GM21737 (cell line): ENCODE measurements around the gene CCL26.

Source experiments
- ATAC-seq: cut with Tn5 transposase; IDR thresholded peaks from one replicate; pipeline ENCODE4 v1.9.1; 2021; ENCODE audit warnings: mild to moderate bottlenecking, moderate library complexity; ENCODE audit not compliant: unreplicated experiment

CCL26 gene

GRCh38 chr7:75772081-75773077, at the start of gene CCL26:
Gene CCL26 (minus strand): TSS chr7:75772211. CDS start chr7:75772176, 35 bp downstream.
- ATAC-seq: no peak

- ATAC-seq: no peak
Measured at GRCh38 chr7:75820688-75821087, 48.7 kb upstream of the CCL26 start.

- ATAC-seq: no peak
Measured at GRCh38 chr7:75819711-75820110, 47.7 kb upstream of the CCL26 start.

GRCh38 chr7:75818472-75818871, 46.5 kb upstream of the CCL26 start:
- no peak for ATAC-seq

GRCh38 chr7:75817116-75817515, 45.1 kb upstream of the CCL26 start:
- ATAC-seq: no peak

GRCh38 chr7:75815418-75816064, 43.5 kb upstream of the CCL26 start:
- ATAC-seq: no peak

GRCh38 chr7:75814407-75814947, 42.5 kb upstream of the CCL26 start:
- no peak for ATAC-seq

- no peak for ATAC-seq
Measured at GRCh38 chr7:75813781-75814236, 41.8 kb upstream of the CCL26 start, which contains the start of gene CCL24. Gene CCL24 (minus strand): TSS chr7:75813806. CDS start chr7:75813715, 91 bp downstream.

- ATAC-seq: no peak
Measured at GRCh38 chr7:75813084-75813483, 41.1 kb upstream of the CCL26 start.

- no peak for ATAC-seq
Measured at GRCh38 chr7:75811894-75812678, 40.1 kb upstream of the CCL26 start.

GRCh38 chr7:75809396-75809795, 37.4 kb upstream of the CCL26 start:
- no peak for ATAC-seq

GRCh38 chr7:75808106-75808505, 36.1 kb upstream of the CCL26 start:
- no peak for ATAC-seq

- ATAC-seq: no peak
Measured at GRCh38 chr7:75807452-75807851, 35.4 kb upstream of the CCL26 start.

- ATAC-seq: no peak
Measured at GRCh38 chr7:75806560-75807307, 34.7 kb upstream of the CCL26 start.

GRCh38 chr7:75804705-75805104, 32.7 kb upstream of the CCL26 start:
- ATAC-seq: no peak

GRCh38 chr7:75804004-75804403, 32.0 kb upstream of the CCL26 start:
- ATAC-seq: no peak

- ATAC-seq: no peak
Measured at GRCh38 chr7:75802552-75802821, 30.5 kb upstream of the CCL26 start.

- no peak for ATAC-seq
Measured at GRCh38 chr7:75798770-75799169, 26.8 kb upstream of the CCL26 start.

GRCh38 chr7:75796420-75796819, 24.4 kb upstream of the CCL26 start:
- ATAC-seq: no peak

GRCh38 chr7:75795831-75796285, 23.8 kb upstream of the CCL26 start:
- ATAC-seq: no peak
